ENCODE results near the gene PLXND1.

- no peak for TF ChIP-seq CTCF (conservative IDR thresholded peaks at IDR 0.05 in 1 of 2, IDR thresholded peaks at IDR 0.05 in 1 of 2; ENCODE audit: extremely low read depth in 1 of 2, insufficient read depth in 1 of 2, low read depth in 1 of 2, low read length in 2 of 2)
- TF ChIP-seq EZH2 (IDR thresholded peaks at IDR 0.05; ENCODE audit: borderline replicate concordance, low read length): no peak
Measured at GRCh38 chr3:129505341-129505740, 101.1 kb downstream of the PLXND1 start.
